ENCODE data around the gene ZBTB8A.

GRCh38 chr1:32651461-32652073 is 112.3 kb downstream of the ZBTB8A start:
- TF ChIP-seq CTCF (IDR thresholded peaks at IDR 0.05) = no peak
- TF ChIP-seq POLR2AphosphoS5 (IDR thresholded peaks at IDR 0.05; ENCODE audit: insufficient read depth in 1 of 2, low read depth in 1 of 2) = no peak

All from vagina (tissue), 2 donors.